AG10803 (cell line): Measurements from ENCODE around the gene APOL2.
A peak's percentile ranks its signal among the peaks of the same experiment; 100 is the strongest.
"Not testable (repeated sequence)": the region's sequence is repeated elsewhere in the genome, so short reads cannot be mapped to it uniquely, and the experiment has no call there.

ENCODE experiments used
- DNase-seq: peaks from one replicate; pipeline ENCODE4 v3.0.0; 2010; ENCODE audit warnings: low read depth
- H3K4me3 ChIP-seq: 2 replicates; pipeline ENCODE4 v1.5.1; 2011; ENCODE audit warnings: mild to moderate bottlenecking, low read length, control low read depth
- CTCF ChIP-seq: conservative IDR thresholded peaks from 2 replicates; pipeline ENCODE4 v1.5.1; 2011; ENCODE audit warnings: mild to moderate bottlenecking, low read length, control low read depth, inconsistent platforms

The APOL2 gene

GRCh38 chr22:36267896-36268485, 28.7 kb upstream of the APOL2 start:
- no peak for TF ChIP-seq CTCF
- DNase-seq, result no peak
- H3K4me3 ChIP-seq, result no peak overlapping the region

DNA sequence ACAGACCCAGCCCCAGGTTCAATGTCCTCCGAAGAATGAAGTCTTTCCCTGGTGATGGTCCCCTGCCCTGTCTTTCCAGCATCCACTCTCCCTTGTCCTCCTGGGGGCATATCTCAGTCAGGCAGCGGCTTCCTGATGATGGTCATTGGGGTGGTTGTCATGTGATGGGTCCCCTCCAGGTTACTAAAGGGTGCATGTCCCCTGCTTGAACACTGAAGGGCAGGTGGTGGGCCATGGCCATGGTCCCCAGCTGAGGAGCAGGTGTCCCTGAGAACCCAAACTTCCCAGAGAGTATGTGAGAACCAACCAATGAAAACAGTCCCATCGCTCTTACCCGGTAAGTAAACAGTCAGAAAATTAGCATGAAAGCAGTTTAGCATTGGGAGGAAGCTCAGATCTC, 27.7 kb upstream of the APOL2 start:
- no peak for DNase-seq
- no peak for TF ChIP-seq CTCF

GRCh38 chr22:36263886-36264664, 24.7 kb upstream of the APOL2 start:
- not testable (repeated sequence) for H3K4me3 ChIP-seq, DNase-seq

More for the DNA sequence above, 27.7 kb upstream of the APOL2 start:
- no peak overlapping the region for H3K4me3 ChIP-seq

DNA sequence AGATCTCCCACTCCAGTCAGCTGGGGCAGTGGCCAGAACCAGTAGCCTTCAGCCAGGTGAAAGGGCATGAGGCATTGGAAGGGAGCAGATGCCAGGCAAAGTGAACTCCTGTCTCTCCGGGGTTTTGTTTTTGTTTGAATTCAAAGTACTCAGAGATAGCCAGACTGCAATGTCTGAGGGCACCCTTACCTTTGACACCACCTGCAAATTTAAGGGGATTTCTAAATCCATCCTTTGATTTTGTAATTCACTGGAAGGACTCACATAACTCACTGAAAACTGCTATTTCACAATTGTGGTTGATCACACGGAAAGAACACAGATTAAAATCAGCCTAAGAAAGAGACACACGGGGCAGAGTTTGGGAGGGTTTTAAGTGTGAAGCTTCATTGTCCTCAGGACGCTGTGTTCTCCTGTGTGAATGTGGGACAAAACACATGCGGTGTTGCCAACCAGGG, 23.9 kb upstream of the APOL2 start:
- H3K4me3 ChIP-seq, result not testable (repeated sequence)
- DNase-seq, result peak; percentile 39

GRCh38 chr22:36262307-36262706, 23.0 kb upstream of the APOL2 start:
- H3K4me3 ChIP-seq, DNase-seq: not testable (repeated sequence)

- DNase-seq, H3K4me3 ChIP-seq: not testable (repeated sequence)
Measured at GRCh38 chr22:36261675-36262074, 22.3 kb upstream of the APOL2 start.

GRCh38 chr22:36259615-36260300, 20.4 kb upstream of the APOL2 start:
- H3K4me3 ChIP-seq, result no peak overlapping the region
- DNase-seq, result no peak
- no peak for TF ChIP-seq CTCF

DNA sequence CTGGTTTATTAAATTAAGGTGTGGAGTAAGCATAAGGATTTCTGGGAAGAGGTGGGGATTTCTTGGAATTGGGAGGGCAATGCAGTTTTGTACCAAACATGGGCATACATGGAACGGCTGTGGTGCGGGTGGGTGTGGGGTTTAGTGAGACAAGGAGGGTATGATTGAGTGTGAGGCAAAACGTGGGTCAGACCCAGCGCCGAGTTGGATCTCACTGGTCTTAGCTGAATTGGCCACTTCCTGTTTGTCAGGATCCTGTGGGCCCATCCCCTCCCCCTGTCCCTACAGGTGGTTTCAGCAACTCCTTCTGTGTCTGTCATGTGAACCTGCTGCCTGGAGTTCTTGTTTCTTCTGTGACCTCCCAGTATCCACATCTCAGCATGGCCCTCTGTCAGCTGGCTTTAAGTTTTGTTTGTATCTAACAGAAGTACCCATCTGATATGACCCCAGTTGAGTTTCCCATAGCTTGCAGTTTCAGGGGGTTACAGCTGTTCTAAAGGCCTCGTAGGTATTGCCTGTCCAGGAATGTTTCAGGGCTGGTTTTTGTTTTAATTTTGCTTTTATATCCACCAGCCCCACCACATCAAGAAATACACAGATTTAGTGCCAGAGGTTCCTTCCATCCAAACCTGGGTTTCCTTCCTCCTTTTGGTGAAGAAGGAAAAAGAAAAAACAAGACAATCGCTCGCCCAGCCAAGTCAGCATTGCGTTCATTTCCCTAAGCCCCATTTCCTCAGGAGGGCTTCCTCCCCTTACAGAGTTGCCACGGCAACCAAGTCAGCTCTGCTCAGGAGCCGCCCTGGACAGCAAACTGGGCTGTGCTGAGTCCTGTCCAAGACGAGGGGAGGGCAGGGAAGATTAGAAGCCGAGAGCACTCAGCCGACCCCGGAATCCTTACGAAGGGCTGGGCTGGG, 19.6 kb upstream of the APOL2 start:
- H3K4me3 ChIP-seq, result no peak overlapping the region
- DNase-seq, result no peak
- no peak for TF ChIP-seq CTCF
